Raji (cell line): ENCODE results near the gene LONP2.

Source experiments
- POLR2A ChIP-seq: IDR thresholded peaks from 2 replicates; pipeline ENCODE4 v1.6.1; 2011; ENCODE audit warnings: low read depth, low read length, control low read depth; ENCODE audit not compliant: insufficient read depth

The LONP2 gene

DNA sequence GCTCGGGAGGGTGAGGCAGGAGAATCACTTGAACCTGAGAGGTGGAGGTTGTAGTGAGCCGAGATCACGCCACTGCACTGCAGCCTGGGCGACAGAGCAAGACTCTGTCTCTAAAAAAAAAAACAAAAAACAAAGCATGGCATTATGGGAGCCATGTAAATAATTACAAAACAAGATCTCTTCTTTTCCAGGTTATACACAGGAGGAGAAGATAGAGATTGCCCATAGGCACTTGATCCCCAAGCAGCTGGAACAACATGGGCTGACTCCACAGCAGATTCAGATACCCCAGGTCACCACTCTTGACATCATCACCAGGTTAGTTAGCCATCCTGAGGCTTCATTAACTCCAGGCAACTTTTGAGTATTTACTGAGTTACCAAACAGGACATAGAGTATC, 55.4 kb downstream of the LONP2 start:
- no peak for TF ChIP-seq POLR2A

DNA sequence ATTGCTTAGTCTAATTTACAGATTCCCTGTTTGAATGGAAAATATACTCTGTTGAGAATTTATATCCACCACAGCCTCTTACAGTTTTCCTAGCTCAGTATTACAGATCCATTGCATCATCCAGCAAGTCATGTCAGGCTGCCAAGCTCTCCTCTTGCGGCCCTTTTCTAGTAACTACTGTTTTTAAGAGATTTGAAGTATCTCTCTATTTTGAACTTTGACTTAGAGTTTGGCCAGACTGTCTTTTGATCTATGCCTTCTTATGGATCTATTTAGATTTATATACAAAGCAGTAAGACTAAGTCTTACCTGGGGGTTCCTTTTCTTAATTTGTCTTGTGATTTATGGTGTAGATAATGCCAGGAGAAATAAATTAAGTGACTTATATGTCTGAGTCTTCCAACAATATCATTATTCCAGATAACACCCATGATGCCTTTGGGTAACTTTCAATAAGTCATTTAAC, 56.3 kb downstream of the LONP2 start:
- TF ChIP-seq POLR2A: no peak

DNA sequence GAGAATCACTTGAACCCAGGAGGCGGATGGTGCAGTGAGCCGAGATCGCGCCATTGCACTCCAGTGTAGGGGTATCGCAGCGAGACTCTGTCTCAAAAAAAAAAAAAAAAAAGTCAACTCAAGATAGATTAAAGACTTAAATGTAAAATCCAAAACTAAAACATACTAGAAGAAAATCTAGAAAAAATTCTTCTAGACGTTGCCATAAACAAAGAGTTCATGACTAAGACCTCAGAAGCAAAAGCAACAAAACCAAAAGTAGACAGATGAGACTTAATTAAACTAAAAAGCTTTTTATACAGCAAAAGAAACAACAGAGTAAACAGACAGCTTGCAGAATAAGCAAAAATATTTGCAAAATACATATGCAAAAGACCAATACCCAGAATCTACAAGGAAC, 64.4 kb downstream of the LONP2 start:
- TF ChIP-seq POLR2A: no peak

DNA sequence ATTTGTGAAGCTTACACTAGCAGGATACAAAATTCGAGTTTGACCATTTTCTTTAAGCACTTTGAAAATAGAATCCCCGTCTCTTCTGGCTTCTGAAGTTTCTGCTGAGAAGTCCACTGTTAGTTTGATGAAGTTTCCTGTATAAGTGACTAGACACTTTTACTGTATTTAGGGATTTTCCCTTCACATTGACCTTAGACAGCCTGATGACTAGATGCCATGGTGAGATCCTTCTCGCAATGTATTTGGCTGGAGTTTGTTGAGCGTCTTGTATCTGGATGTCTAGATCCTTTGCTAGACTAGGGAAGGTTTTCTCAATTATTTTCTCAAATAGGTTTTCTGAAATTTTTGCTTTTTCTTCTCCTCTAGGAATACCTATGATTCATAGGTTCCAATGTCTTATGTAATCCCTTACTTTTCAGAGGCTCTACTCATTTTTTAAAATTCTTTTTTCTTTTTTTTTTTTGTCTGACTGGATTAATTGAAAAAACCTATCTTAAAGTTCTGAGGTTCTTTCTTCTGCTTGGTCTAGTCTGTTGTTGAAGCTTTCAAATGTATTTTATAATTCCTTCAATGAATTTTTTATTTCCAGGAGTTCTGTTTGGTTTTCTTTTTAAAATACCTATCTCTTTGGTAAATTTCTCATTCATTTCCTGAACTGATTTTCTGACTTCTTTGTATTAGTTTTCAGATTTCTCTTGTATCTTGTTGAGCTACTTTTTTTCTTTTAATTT, 67.0 kb downstream of the LONP2 start:
- TF ChIP-seq POLR2A: no peak

DNA sequence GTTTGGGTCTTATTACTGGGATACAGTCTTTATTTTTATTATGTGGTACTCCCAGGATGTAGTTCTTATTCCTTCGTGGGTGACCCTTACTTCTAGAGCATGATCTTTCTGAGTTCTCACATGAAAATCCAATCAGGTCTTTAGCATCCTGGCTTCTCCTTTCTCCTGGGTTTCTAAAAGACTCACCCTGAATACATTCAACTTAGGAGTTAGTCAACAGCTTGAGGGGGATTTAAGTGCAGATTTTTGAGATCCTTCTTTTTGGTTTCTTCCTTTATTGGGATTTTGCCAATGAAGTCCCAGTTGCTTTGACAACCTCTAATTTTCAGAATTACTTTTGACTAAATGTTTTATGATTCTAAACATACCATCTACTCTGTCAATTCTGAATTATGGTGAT, 72.9 kb downstream of the LONP2 start:
- no peak for TF ChIP-seq POLR2A

DNA sequence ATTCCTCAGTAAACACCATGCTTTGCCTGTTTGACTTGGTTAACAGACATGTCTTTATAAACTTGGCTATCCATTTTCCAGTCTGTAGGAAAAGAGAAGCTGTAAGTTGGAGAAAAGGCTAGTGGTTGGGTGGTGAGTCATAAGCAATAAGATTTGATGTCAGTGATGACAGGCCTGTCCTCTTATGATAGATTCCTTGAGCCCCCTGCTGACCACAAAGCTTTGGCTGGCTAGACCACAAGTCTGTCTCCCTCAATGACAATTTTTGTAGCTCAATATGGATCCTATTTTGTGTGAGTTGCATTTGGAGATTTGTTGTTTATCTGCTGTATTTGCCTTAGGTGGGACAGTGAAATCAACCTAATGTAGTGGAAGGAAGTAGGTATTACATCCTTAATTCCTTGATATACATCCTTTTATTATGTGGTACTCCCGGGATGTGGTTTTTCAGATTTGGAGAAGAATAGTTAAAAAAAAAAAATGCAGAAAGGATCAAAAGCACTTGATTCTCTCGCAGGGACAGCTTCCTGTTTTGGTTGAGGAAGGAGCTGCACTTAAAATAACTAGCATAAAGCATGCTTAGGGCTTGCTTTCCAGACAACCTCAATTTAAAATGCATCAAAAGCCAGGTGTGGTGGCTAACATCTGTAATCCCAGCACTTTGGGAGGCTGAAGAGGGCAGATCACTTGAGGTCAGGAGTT, 73.7 kb downstream of the LONP2 start:
- TF ChIP-seq POLR2A: no peak

DNA sequence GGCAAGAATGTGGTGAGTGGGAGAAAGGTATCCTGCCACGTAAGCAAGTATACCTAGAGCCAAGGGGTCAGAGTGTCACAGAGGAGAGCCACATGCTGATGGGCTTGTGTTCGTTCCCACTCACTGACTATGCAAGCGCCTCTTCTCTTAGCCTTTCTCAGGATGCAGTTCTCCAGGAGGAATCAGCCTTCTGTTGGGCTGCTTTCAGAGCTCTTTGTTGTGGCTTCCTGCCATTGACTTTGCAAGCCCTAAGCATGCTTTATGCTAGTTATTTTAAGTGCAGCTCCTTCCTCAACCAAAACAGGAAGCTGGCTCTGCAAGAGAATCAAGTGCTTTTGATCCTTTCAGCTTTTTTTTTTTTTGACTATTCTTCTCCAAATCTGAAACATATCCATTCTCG, 74.5 kb downstream of the LONP2 start:
- no peak for TF ChIP-seq POLR2A

DNA sequence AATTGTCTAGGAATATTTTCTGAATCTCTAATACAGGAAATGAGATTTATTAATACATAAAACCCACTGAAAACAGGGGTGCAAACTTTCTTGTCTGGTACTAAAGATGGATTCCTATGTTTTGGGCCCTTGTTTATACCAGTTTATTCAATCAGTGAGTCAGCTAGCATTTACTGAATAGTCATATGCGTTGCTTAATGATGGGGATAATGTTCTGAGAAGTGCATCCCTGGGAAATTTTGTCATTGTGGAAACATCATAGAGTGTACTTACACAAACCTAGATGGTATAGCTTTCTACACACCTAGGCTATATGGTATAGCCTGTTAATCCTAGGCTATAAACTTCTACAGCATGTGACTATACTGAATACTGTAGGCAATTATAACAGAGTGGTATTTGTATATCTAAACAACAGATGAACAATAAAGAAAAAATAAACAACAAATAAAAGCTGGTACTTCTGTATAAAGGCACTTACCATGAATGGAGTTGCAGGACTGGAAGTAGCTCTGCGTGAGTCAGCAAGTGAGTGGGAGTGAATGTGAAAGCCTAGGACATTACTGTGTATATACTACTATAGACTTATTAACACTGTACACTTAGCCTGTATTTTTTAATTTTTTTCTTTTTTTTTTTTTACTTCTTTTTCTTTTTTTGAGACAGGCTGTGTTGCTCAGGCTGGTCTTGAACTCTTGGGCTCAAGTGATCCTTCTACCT, 77.4 kb downstream of the LONP2 start:
- TF ChIP-seq POLR2A: no peak

DNA sequence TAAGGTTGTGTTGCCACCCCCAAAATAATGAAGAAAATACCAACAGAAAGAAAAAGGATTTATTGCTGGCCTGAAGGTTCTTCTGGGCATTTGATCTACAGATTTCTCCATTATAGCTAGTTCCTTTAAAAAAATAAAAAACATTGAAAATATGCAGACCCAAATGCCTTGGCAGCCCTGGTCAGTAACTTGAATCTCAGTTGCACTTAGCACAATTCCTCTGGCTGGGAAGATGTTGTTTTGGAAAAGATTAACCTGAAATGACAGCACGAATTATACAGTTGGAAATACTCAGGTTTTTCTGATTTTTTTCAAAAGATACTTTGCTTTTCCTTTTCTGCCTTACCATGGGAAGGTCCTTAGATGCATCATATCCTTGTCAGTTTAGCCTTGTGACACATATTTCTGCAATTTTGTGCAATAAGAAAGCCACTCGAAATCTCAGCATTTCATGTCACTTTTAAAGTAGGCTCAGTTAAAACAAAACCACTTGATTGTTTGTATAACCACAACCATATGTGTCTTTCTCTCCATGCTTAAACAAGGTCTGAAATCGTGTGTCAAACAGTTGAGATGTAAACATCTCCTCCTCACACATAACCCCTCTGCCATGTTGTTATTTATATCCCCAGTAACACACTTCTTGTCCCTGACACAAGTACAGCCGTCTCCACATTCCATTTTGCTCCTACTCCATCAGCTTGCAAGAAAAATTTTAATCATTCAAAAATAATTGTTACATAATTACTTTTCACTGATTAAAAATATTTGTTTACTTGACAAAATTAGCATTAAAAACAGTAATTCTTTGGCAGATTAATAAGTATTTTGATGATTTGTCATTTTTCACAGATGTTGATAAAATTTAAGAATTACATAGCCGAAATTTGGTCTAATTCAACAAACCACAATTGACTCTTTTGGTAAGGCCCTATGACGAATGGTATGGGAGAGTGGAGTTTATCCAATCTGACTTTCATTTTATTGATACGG, 80.0 kb downstream of the LONP2 start:
- TF ChIP-seq POLR2A: no peak

DNA sequence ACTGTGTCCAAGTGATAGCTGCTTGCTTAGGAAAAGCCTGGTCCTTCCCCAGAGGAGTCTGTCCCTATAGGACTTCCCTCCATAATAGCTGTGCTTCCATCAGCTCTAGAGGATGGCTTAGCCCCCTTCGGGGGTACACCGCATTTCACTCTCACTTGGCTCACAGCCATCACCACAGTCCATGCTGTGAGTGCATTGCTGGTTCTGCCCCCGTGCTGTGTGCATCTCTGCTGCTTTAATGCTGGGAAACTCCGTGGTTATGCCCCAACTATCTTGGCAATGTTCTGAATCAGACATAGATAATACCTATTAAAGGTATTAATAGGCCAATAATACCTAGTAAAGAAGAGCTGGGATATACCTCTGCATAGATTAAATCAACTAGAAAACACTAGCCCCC, 82.8 kb downstream of the LONP2 start:
- TF ChIP-seq POLR2A: no peak

DNA sequence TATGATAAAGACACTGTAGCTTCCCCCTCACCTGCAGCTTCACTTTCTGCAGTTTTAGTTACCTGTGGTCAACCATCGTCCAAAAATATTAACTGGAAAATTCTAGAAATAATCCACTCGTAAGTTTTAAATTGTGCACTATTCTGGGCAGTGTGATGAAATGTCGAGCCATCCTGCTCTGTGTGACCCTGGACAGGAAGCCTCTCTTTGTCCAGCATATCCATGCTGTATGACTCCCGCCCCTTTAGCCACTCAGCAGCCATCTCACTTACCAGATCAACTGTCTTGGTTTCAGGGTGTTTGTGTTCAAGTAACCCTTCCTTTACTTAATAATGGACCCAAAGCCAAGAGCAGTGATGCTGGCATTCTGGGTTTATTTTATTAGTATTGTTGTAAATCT, 85.0 kb downstream of the LONP2 start:
- no peak for TF ChIP-seq POLR2A

DNA sequence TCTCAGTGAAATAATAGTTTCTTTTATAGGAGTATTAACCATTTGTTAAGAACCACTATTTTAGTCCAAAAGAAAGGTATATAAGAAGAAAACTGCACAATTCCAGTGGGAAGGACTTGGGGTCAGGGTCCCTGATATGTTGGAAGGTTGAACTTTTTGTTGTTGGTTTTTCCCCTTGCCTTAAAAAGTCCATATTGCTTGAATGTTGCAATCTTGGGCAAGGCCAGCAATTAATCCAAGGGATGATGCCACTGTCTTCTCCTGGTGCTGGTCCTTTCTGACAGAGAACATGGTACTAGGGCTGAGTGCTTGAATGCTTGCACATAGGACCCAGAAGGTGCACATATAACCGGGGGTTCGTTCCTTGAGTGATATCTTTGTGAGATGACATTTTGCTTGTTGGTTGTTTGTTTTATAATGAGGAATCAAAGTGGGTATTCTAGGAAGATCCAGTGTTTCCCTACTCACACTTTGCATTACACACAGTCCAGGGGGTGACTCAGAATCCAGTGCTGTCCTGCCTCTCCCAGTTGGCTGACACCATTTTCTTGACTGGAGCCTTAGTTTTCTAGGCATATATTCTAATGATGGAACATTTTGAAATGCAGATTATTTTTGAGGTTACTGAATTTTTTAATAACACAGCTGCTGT, 86.2 kb downstream of the LONP2 start:
- TF ChIP-seq POLR2A: no peak

DNA sequence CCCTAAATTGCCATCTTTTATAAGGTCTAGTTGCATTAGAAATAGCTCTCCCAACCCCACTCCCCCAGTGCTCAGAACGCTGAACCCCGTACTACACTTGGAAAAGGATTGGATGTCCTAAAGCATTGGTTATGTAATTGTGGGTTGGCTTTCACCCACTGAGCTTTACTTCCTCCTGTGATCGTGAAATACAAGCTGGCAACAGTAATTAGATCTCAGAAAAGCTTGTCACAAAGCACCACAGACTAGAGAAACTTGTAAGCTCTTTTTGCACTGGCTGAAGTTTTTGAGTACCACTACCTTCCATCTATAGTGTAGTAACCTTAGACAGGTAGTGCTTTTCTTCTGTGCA, 86.7 kb downstream of the LONP2 start:
- no peak for TF ChIP-seq POLR2A

DNA sequence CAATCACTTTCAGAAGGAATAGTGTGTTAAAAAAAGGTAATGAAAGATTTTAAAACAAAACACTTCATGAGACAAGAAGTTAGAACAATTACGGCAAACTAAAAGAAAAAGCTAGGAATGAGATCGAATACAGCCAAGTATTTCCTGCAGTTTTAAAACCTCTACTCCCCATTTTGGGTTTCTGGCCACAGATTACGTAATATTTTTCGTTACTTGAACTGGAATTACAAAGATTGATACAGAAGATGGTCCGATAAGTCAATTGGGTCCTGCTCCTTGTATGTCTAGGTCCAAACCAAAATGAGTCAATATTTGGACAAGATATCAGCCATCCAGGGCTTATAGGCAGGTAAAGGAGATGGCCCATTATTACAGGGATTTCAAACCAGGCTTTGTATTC, 88.9 kb downstream of the LONP2 start:
- TF ChIP-seq POLR2A: no peak
